GM19452 (cell line): ENCODE data around the gene SLC35F1.
"Not testable (repeated sequence)": the region's sequence is repeated elsewhere in the genome, so short reads cannot be mapped to it uniquely, and the experiment has no call there.

ENCODE experiments used
- ATAC-seq: cut with Tn5 transposase; IDR thresholded peaks from one replicate; pipeline ENCODE4 v1.9.1; 2021; ENCODE audit not compliant: unreplicated experiment

SLC35F1 gene

DNA sequence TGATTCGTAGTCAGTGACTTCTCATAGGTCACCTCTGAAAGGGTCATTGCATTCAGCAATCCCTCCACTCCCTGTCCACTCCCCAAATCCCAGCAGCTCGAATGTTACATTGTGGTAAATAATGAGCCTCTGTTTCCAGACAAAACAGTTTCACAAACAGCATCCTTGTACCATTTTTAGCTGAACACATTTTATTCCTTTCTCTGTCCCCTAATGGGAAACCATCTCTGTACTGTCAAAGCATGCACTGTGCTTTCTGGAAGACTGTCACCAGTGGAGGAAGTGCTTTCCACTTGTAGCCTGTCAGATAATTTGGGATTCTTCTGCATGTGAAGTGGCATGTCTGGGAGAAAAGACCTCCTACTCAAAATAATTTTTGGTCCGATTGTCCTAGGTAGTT, 82.0 kb downstream of the SLC35F1 start:
- ATAC-seq: no peak

DNA sequence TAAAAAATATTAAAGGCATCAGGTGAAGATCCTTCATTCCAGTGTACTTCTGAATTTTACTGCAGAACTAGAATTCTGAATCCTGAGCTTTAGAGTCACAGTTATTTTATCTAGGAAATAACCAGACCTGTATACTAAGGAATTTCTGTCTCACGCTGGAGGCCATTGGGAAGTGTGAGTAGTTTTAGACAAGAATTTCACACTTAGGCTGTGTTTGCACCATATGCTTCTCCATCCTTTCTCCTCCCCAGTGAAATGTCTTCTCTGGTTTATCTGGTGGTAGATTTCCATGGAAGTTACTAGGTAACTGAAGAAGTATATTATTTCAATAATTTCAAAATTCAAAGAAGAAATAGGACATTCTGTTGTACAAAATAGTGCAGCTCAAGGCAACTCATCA, 83.1 kb downstream of the SLC35F1 start:
- ATAC-seq: no peak

DNA sequence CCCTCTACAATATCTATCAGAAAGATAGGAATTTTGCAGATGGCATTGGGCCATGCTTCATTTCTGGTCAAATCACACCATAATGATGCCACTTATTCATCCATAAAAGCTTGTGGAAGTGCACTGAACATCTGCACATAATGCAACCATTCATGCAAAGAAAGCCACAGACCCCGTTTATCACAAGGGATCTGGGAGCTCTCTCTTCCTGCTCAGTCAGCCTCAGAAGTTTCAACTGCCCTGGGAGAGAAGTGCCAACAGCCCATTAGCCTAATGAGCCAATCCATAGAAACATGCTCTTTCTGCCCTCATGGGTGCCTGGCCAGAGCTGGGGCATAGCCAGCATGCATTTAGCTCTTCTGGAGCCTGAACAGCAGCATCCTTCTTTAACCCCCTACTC, 85.8 kb downstream of the SLC35F1 start:
- no peak for ATAC-seq

DNA sequence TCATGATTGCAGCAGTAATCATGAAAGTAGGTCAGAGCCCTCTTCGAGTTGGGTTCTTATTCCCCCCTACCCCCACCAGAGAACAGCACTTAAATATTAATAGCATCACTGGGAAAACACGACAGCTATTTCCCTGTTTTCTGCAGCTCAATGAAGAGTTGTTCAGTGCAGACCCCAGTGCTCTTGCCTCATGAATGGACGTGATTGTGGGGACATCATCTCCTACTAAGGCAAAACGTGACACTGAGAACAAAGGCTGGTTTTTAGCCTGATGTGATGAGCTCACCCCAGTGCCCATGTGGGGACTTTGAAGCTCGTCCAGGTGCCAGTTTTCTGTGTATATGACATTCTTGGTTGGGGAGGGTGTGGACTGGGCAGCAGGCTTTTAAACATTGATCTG, 105.9 kb downstream of the SLC35F1 start:
- ATAC-seq: no peak

DNA sequence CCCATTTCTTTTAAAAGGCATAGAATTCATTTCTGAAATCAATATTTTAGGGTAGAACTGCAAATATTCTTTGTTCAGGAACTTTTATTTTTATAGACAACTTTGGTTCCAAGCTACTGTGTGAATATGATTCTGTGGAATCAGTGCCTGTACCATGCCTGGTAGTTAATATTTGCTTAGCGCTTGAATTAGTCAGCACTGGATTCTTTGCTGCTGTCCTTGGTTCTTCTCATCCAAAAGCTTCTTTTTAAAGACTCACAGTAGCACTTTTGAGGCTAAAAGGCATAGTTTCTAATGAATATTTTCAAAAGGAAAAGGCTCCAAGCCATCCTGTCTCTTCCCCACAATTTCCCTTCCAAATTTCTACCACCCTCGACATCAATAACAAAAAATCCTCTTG, 109.5 kb downstream of the SLC35F1 start:
- ATAC-seq: no peak

DNA sequence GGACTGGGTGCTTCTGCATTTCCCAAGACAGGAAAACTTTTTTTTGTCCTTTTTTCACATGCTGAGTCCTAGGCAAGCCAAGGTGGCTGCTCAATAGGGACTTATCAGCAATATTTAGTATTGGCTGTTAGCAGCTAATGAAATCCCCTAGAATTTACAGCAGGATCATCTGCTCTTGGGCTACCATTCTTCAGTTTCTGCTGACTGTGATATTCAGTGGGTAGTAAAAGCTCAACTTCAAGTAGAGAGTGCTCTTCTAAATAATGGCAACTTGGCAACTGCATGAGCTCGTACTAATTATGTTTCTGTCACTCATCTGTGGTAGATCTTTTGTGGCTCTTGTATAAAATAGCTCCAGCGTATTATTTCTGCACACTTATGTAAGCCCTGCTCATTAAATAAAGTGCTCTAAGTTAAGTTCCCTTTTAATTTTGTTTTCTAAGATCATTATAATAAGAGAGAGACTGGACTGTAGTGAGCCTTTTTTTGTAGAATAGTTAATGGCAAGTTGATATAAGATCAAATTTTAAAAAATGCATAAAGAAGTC, 110.3 kb downstream of the SLC35F1 start:
- ATAC-seq: no peak

DNA sequence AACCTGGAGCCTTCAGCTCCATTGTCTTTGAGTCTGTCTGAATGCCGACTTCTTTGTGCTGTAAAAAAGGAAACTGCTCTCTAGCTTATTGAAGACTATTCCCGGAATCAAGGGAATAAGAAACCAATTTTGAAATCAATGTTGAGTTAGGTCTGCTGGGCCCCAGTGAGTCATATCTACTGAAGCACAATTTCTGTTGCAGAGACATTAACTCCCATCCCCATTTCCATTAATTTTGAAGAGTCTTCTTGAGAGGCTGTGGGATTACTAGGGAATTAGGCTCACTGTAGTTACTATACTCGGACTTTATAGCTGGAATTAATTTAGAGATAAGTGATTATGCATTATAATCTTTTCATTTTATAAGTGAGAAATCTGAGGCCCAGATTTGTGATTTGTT, 116.7 kb downstream of the SLC35F1 start:
- ATAC-seq: no peak

DNA sequence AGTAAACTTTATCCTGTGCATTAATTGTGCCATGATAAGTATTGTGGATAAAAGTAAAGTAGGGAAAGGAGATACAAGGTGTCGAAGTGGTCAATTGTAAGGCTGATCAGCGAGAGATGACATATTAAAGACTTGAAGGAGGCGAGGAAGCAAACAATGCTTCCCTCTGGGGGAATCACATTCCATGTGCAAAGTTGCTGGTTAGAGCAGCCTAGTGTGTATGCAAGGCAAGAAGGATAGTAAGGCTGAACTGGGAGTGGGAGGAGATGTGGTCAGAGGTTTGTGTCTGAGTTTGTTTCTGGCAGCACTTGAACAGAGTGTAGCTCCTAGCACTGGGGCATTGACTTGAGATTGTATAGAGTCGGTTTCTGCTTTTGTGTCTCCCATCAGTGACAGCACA, 122.9 kb downstream of the SLC35F1 start:
- no peak for ATAC-seq

DNA sequence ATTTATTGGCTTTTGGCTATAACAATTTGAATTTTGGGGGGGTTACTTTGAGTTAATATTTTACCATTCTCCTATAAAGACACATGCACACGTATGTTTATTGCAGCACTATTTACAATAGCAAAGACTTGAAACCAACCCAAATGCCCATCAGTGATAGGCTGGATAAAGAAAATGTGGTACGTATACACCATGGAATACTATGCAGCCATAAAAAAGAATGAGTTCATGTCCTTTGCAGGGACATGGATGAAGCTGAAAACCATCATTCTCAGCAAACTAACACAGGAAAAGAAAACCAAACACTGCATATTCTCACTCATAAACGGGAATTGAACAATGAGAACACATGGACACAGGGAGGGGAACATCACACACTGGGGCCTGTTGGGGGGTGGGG, 130.4 kb downstream of the SLC35F1 start:
- not testable (repeated sequence) for ATAC-seq

DNA sequence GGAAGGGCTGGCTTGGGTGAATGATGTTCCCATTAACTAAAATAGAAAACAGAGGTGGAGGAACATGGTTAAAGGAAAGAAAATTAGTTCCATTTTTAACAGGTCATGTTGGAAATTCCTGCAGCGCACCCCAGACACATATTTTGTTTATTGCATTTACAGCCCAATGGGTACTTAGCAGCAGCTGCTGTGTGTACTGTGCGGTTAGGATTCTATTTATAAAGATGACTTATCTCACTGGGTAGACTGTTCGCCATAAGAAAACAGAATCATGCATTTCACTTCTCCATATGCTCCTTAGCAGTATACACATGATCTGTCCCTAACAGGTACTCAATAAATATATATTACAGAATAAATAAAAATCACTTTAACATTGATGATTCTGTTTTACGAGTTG, 135.8 kb downstream of the SLC35F1 start:
- ATAC-seq: no peak

DNA sequence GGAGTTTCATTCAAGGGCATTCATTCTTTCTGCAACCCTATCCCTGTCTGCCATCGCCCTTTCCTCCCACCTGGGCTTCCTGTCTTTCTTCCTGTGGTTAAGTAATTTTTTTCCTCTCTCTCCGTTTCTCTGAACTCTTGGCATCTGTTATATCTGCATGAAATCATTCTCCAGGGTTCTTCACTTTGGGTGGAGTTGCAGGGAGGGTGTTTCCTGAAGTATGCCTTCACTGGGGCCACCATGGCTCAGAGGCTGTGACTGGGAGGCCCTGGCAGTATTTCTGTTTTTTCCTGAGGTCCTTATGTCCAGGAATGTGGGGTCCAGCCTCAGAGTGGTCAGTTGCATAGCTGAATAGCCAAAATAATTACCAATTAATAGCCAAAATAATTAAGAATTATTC, 137.2 kb downstream of the SLC35F1 start:
- ATAC-seq: no peak

DNA sequence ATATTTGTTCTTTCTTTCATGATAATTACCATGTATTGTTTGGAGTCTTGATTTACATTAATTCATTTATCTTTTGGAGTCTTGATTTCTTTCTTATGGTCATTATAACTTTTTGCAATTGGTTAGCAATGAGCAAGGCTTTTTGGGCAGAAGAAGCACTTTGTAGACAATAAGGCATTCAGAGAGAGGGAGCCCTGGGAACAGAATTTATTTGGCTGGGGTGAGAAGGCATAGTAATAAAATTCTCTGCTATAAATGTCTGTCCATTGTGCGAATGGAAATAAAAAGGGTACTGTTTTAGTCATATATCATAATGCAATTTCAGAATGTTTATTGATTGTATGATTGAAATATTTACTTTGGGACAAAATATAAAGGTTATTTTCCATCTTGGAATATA, 147.0 kb downstream of the SLC35F1 start:
- ATAC-seq: no peak

DNA sequence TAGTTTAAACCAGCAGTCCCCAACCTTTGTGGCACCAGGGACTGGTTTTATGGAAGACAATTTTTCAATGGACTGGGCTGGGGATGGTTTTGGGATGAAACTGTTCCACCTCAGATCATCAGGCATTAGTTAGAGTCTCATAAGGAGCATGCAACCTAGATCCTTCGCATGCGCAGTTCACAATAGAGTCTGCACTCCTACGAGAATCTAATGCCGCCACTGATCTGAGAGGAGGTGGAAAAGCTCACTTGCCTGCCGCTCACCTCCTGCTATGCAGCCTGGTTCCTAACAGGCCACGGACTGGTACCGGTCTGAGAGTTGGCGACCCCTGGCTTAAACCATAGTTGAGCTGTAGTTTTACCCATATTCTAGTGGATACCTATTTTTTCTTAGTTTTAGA, 154.6 kb downstream of the SLC35F1 start:
- no peak for ATAC-seq

DNA sequence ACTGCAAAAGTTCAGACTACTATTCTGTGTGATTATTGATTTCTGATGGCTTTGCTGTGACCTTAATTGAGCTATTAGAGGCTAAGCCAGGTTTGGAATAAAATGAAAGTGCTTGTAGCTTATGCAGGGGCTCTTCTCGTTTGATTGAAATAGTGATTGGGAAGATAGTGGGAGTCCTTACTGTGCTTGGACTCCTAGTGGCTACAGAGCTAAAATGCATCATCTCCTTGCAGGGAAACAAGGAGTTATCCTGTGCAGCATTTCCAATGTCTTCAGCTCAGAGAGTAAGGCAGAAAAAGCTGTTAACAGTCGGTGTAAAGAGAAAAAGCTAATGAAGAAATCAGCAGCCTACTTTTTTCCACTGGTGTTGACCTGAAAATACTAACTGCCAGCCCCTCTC, 173.5 kb downstream of the SLC35F1 start:
- ATAC-seq: no peak

DNA sequence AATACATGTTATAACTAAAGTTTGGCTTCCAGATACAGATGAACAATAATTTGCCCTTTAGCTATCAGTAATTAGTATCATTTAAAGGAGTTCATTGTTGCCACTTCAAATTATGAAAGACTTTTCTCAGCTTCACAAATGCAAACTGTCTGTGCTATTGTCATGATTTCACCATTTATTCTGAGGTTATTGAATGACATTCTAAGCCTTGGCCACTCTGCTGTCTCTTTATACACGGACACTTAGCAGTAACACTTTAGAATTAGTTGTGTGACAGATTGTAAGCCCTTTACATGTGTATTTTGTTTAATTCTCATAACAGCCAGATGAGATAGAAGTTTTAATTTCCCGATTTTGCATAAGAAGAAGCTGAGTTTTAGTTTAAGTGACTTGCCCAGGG, 176.6 kb downstream of the SLC35F1 start:
- no peak for ATAC-seq

DNA sequence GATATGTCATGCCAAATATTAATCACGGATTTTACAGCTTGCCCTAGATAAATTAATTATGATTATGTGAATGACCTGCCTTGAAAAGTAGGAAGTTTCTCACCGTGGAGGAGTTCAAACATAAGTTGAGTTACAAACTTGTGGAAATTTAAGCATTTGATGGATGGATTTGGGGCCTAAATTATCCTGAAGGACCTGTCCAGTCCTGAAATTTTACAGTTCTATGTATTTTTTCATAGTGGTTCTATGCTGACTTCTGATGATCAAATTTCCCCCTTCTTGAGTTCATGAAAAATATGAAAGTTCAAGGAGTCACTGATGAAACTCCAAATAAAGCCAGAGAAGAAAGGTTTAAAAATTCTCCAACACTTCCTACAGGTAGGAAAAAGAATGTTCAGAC, 178.6 kb downstream of the SLC35F1 start:
- no peak for ATAC-seq

DNA sequence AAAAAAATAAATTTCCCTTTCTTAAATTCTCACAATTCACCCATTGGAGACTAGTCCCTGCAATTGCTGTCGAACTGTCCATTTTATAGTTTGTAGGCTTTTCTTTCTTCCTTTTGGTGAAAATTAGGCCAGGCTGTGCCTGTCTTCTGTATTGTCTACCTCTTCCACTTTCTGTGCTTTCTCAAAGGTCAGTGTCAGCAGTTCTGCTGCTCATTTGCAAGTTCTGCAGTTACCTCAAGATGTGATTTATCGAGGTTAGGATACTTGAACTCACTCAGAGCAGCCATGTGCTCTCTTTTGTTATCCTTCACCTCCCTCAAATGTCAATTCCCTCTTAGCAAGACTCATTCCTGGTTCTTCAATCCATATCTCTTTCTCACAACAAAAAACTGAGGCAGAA, 179.1 kb downstream of the SLC35F1 start:
- no peak for ATAC-seq

DNA sequence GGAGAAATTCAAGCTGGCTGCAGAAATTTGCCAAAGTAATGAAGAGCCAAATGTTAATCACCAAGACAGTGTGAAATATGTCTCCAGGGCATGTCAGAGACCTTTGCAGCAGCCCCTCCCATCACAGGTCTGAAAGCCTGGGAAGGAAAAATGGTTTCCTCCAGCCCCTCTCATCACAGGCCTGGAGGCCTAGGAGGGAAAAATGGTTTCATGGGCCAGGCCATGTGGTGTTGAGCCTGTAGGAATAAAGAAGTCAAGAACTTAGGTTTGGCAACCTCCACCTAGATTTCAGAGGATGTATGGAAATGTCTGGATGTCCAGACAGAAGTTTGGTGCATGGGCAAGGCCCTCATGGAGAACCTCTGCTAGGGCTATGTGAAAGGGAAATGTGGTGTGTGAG, 185.0 kb downstream of the SLC35F1 start:
- no peak for ATAC-seq

DNA sequence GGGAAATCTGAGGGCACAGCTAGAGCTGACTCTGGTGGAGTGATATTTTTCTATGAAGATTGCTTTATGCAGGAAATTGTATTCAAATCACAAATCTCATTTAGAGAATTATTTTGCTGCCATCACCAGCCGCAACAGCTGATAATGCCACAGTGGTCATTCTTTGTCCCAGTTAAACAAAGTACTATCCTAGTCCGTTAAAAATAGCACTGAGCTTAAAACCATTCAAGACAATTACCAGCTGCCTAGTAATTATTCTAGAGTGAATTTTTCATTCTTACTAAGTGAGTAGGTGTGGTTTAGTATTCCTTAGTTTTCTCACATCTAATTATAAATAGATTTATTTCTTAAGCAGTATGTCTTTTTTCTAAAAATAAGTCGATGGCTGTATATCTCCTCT, 190.5 kb downstream of the SLC35F1 start:
- no peak for ATAC-seq

DNA sequence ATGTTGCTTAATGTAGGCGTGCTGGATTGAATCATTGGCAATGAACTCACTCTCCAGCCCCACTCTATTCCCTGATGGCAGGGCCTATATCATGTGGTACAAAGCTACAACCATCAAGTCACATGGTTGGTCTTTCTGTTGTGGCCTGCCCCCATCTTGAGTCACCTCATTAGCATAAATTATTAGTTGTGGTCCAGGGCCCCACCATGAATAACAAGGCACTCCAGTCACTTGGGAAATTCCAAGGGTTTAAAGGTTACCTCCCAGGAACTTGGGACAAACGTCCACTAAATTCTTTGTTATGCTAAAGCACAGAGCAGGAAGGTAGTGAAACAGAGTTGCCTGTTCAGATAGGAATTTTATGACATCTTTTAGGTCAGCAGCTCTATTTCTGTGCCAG, 193.7 kb downstream of the SLC35F1 start:
- ATAC-seq: no peak

DNA sequence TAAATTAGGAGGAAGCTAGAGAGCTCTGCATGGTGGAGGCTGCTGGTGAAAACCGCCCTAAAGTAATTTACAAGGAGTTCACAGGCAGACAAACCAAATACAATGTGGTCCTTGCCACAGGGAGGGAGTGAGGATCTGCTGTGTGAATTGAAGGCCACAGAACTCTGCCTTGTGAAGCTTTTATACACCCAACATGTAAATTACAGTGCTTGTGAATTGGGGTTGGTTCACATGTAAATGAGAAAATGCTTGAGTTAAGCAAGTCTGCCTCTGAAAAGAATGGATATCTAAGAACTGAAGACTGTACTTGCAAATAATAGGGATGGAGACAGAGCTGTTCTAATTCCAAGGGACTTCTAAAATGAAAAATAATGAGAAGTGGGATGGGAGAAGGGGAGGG, 194.2 kb downstream of the SLC35F1 start:
- ATAC-seq: no peak

DNA sequence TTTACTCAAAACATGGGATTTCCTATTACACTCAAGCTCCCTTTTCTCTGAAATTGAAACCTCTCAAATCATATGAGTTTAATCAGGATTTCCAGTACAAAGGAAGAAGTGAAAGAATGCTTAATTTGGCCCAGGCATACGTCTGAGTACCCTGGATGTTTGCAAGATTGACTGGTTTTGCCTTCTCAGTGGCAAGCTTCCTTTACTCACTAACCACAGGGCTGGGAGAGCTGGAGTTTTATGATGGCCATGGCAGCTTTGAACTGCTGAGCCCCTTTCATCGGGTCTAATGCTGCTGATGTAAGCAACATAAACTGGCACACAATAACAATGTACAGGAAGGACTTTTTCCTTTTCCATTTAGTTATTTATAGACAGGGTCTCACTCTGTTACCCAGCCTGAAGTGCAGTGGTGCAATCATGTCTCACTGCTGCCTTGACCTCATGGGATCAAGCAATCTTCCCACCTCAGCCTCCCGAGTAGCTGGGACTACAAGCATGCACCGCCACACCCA, 194.8 kb downstream of the SLC35F1 start:
- ATAC-seq: no peak

DNA sequence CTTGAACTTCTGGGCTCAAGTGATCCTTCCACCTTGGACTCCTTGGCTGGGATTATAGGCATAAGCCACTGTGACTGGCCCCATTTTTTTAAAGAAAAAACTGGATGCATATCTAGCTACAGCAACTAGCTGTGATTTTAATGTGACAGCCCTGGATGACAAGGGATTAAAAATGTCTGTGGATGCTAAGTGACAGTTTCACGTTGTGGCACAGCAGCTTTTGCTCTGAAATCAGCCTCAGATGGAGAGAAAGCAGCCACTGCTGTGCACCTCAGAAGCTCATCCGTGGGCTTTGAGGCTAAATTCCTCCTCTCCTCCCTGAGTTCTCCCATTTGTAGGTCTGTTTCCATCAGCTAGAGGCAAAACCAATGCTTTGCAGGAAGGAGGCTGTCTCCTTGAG, 195.3 kb downstream of the SLC35F1 start:
- no peak for ATAC-seq
